ENCODE results near the gene OTOP2. TPM values are rescaled to one million over a fixed set of nuclear protein-coding genes. Genes with fewer than 3 reads are reported as not detected.
A peak's percentile ranks its signal among the peaks of the same experiment; 100 is the strongest.

OTOP2 gene
- total and polyA plus RNA-seq, 4 donors = 0.08 TPM; not detected in 3

DNA sequence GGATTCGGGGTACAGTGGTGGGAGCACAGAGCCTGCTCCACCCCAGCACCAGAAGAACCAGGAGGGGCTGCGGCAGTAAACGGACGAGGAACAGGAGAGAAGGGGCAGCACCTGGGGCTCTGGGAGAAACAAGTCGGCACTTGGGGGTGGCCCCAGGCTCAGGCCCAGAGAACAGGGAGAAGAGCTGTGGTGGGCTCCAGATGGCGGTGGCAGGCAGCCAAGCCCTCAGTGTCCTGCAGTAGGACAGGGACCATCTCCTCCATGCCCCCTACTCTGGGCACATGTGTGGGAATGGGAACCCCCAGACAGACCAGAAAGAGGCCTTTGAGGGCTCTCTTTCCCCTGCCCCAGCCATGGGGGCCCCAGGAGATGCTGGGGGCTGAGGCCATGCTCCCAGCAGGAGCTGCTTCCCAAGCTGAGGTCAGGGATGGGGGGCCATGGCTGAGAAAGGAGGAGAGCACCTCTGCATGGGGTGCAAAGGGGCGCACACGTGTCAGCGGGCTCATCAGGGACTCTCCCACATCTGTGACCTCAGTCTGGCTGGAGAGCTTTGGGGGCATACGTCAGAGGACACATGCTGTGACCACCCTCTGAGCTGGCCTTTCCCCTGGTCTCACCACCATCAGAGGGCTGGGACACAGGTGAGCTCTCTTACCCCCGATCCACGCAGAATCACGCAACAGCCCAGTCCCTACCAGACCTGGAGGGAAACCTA lies 7.8 kb upstream of the OTOP2 start:
- H3K27ac ChIP-seq (ENCODE audit: low read depth, low read length) = no peak overlapping the region
- no peaks in the 10 kb centered on the region for H3K36me3 ChIP-seq (ENCODE audit: control insufficient read depth, insufficient read depth, low read length)
- WGBS (ENCODE audit: insufficient coverage) = 71% methylated on average over 12 of the region's 13 CpGs
- no peaks in the 10 kb centered on the region for H3K9me3 ChIP-seq (ENCODE audit: control insufficient read depth, insufficient read depth, low read length)
- H3K27me3 ChIP-seq (ENCODE audit: control insufficient read depth, insufficient read depth, low read length) = peaks cover 1% of the 10 kb centered on the region
- H3K4me1 ChIP-seq (ENCODE audit: control insufficient read depth, insufficient read depth, low read length) = peaks cover 8% of the 10 kb centered on the region
- H3K4me3 ChIP-seq (ENCODE audit: low read depth, low read length) = no peak overlapping the region
- no peak for DNase-seq (ENCODE audit: low read depth in 4 of 6, low spot score in 6 of 6)

DNA sequence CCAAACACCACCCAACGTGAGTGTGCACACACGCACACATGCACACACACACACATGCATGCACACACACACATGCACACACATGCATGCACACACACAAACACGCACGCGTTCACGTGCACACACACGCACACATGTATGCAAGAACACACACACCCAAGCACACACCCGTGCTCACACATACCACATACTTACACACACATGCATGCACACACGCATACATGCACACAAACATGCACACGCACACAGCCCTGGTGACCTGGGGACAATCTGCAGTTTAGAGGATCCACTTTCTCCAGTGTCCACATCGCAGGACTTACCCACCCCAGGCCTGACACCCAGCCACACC lies 7.2 kb upstream of the OTOP2 start:
- Histone ChIP-seq H3K27me3 (ENCODE audit: control insufficient read depth, insufficient read depth, low read length) (peaks cover 5% of the 10 kb centered on the region), H3K4me1 (ENCODE audit: control insufficient read depth, insufficient read depth, low read length) (peaks cover 13% of the 10 kb centered on the region), H3K4me3 (ENCODE audit: low read depth, low read length) (no peak overlapping the region), H3K9me3 (ENCODE audit: control insufficient read depth, insufficient read depth, low read length) (no peaks in the 10 kb centered on the region), H3K36me3 (ENCODE audit: control insufficient read depth, insufficient read depth, low read length) (no peaks in the 10 kb centered on the region), H3K27ac (ENCODE audit: low read depth, low read length) (no peak overlapping the region)
- no peak for DNase-seq (ENCODE audit: low read depth in 4 of 6, low spot score in 6 of 6)
- 96% methylated on average over 11 of the region's 11 CpGs for WGBS (ENCODE audit: insufficient coverage)

- WGBS (ENCODE audit: insufficient coverage) = 71% methylated on average over 7 of the region's 10 CpGs
- no peaks in the 10 kb centered on the region for H3K36me3 ChIP-seq (ENCODE audit: control insufficient read depth, insufficient read depth, low read length)
- peaks cover 17% of the 10 kb centered on the region for H3K4me1 ChIP-seq (ENCODE audit: control insufficient read depth, insufficient read depth, low read length)
- H3K27me3 ChIP-seq (ENCODE audit: control insufficient read depth, insufficient read depth, low read length) = peaks cover 8% of the 10 kb centered on the region
- no peak for DNase-seq (ENCODE audit: low read depth in 4 of 6, low spot score in 6 of 6)
- H3K27ac ChIP-seq (ENCODE audit: low read depth, low read length) = no peak overlapping the region
- no peak overlapping the region for H3K4me3 ChIP-seq (ENCODE audit: low read depth, low read length)
- H3K9me3 ChIP-seq (ENCODE audit: control insufficient read depth, insufficient read depth, low read length) = no peaks in the 10 kb centered on the region
Observed at GRCh38 chr17:74917430-74917829, 6.6 kb upstream of the OTOP2 start.

DNA sequence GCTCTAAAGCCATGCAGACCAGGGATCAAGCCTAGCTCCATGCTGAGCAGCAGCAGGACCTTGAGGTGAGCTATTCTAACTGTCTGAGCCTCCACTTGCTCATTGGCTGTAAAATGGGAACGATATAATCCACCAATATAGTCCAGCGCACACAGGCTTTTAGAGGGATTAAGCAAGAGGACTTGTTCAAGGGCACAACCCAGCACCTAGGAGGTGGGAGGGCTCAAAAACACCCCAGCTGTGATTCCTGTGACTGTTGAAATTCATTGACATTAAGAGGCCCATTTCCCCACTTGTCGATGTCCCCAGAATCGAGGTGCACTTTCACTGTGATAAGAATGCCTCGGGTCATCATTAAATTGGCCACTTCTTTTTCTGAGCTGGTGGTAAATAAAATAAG lies 5.2 kb upstream of the OTOP2 start:
- H3K36me3 ChIP-seq (ENCODE audit: control insufficient read depth, insufficient read depth, low read length) = no peaks in the 10 kb centered on the region

DNA sequence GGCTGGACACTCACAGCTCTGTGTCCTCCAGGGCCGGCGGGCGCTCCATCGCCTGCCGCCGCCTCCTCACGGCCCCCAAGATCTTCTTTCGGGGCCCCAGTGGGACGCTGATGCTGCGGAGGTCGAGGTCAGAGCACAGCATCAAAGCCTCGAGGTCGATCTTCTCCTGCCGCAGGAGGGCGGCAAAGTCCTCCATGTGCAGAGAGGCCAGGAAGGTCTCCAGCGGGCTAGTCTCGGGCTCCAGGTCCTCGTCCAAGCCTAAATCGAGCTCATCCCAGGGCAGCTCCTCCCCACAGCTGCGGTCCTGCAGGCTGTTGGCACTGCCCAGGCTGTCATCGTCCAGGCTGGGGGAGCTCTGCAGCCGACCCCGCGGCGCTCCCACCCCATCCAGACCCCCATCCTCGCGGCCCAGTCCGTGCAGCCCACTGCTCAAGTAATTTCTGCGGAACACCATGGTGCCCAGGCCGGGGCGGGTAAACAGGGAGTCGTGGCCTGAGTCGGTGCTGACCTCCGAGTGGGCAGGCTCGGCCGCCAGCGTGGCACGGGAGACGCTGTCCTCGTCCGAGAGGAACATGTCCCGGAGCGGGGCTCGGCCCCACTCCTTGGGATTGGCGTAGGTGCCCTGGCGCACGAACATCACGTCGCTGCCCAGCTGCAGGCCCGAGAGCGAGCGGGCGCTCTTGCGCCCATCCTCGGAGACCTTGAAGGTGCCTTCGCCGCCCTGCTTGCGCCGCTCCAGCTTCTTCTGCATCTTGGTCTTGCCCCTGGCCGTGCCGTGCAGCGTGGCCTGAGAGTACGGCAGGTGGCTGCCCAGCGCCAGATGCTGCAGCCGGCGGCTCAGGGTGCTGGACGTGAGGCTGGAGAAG lies 4.4 kb upstream of the OTOP2 start:
- Histone ChIP-seq H3K4me1 (ENCODE audit: control insufficient read depth, insufficient read depth, low read length) (peaks cover 38% of the 10 kb centered on the region), H3K9me3 (ENCODE audit: control insufficient read depth, insufficient read depth, low read length) (no peaks in the 10 kb centered on the region), H3K4me3 (ENCODE audit: low read depth, low read length) (no peak overlapping the region), H3K27me3 (ENCODE audit: control insufficient read depth, insufficient read depth, low read length) (peaks cover 29% of the 10 kb centered on the region), H3K27ac (ENCODE audit: low read depth, low read length) (no peak overlapping the region), H3K36me3 (ENCODE audit: control insufficient read depth, insufficient read depth, low read length) (no peaks in the 10 kb centered on the region)
- WGBS (ENCODE audit: insufficient coverage) = 68% methylated on average over 67 of the region's 67 CpGs
- DNase-seq (ENCODE audit: low read depth in 4 of 6, low spot score in 6 of 6) = peak in 1 of 6 donors; percentile 11

More for the DNA sequence above, 5.2 kb upstream of the OTOP2 start:
- WGBS (ENCODE audit: insufficient coverage) = 100% methylated on average over 2 of the region's 5 CpGs
- Histone ChIP-seq H3K9me3 (ENCODE audit: control insufficient read depth, insufficient read depth, low read length) (no peaks in the 10 kb centered on the region), H3K27me3 (ENCODE audit: control insufficient read depth, insufficient read depth, low read length) (peaks cover 22% of the 10 kb centered on the region), H3K27ac (ENCODE audit: low read depth, low read length) (no peak overlapping the region), H3K4me3 (ENCODE audit: low read depth, low read length) (no peak overlapping the region), H3K4me1 (ENCODE audit: control insufficient read depth, insufficient read depth, low read length) (peaks cover 30% of the 10 kb centered on the region)
- DNase-seq (ENCODE audit: low read depth in 4 of 6, low spot score in 6 of 6) = no peak

GRCh38 chr17:74920306-74920620 lies 3.8 kb upstream of the OTOP2 start:
- no peaks in the 10 kb centered on the region for H3K9me3 ChIP-seq (ENCODE audit: control insufficient read depth, insufficient read depth, low read length)
- DNase-seq (ENCODE audit: low read depth in 4 of 6, low spot score in 6 of 6) = peak in 1 of 6 donors; percentile 21
- no peaks in the 10 kb centered on the region for H3K36me3 ChIP-seq (ENCODE audit: control insufficient read depth, insufficient read depth, low read length)
- WGBS (ENCODE audit: insufficient coverage) = 80% methylated on average over 27 of the region's 27 CpGs
- peaks cover 35% of the 10 kb centered on the region for H3K27me3 ChIP-seq (ENCODE audit: control insufficient read depth, insufficient read depth, low read length)
- H3K4me1 ChIP-seq (ENCODE audit: control insufficient read depth, insufficient read depth, low read length) = peaks cover 41% of the 10 kb centered on the region
- H3K4me3 ChIP-seq (ENCODE audit: low read depth, low read length) = no peak overlapping the region
- H3K27ac ChIP-seq (ENCODE audit: low read depth, low read length) = no peak overlapping the region

GRCh38 chr17:74920642-74921025 lies 3.4 kb upstream of the OTOP2 start:
- H3K4me3 ChIP-seq (ENCODE audit: low read depth, low read length) = no peak overlapping the region
- no peaks in the 10 kb centered on the region for H3K9me3 ChIP-seq (ENCODE audit: control insufficient read depth, insufficient read depth, low read length)
- DNase-seq (ENCODE audit: low read depth in 4 of 6, low spot score in 6 of 6) = no peak
- H3K36me3 ChIP-seq (ENCODE audit: control insufficient read depth, insufficient read depth, low read length) = no peaks in the 10 kb centered on the region
- no peak overlapping the region for H3K27ac ChIP-seq (ENCODE audit: low read depth, low read length)
- peaks cover 41% of the 10 kb centered on the region for H3K4me1 ChIP-seq (ENCODE audit: control insufficient read depth, insufficient read depth, low read length)
- 64% methylated on average over 3 of the region's 6 CpGs for WGBS (ENCODE audit: insufficient coverage)
- peaks cover 39% of the 10 kb centered on the region for H3K27me3 ChIP-seq (ENCODE audit: control insufficient read depth, insufficient read depth, low read length)

GRCh38 chr17:74921026-74921681 lies 2.9 kb upstream of the OTOP2 start:
- Histone ChIP-seq H3K36me3 (ENCODE audit: control insufficient read depth, insufficient read depth, low read length) (no peaks in the 10 kb centered on the region), H3K9me3 (ENCODE audit: control insufficient read depth, insufficient read depth, low read length) (no peaks in the 10 kb centered on the region), H3K27me3 (ENCODE audit: control insufficient read depth, insufficient read depth, low read length) (peaks cover 44% of the 10 kb centered on the region), H3K4me3 (ENCODE audit: low read depth, low read length) (no peak overlapping the region), H3K27ac (ENCODE audit: low read depth, low read length) (no peak overlapping the region), H3K4me1 (ENCODE audit: control insufficient read depth, insufficient read depth, low read length) (peaks cover 39% of the 10 kb centered on the region)
- 39% methylated on average over 17 of the region's 19 CpGs for WGBS (ENCODE audit: insufficient coverage)
- DNase-seq (ENCODE audit: low read depth in 4 of 6, low spot score in 6 of 6) = no peak

- Histone ChIP-seq H3K4me3 (ENCODE audit: low read depth, low read length) (no peak overlapping the region), H3K36me3 (ENCODE audit: control insufficient read depth, insufficient read depth, low read length) (no peaks in the 10 kb centered on the region), H3K27me3 (ENCODE audit: control insufficient read depth, insufficient read depth, low read length) (peaks cover 50% of the 10 kb centered on the region), H3K4me1 (ENCODE audit: control insufficient read depth, insufficient read depth, low read length) (peaks cover 35% of the 10 kb centered on the region), H3K9me3 (ENCODE audit: control insufficient read depth, insufficient read depth, low read length) (no peaks in the 10 kb centered on the region), H3K27ac (ENCODE audit: low read depth, low read length) (no peak overlapping the region)
- DNase-seq (ENCODE audit: low read depth in 4 of 6, low spot score in 6 of 6) = no peak
- WGBS (ENCODE audit: insufficient coverage) = 85% methylated on average over 2 of the region's 2 CpGs
Observed at GRCh38 chr17:74921769-74922168, 2.3 kb upstream of the OTOP2 start.
